ENCODE measurements around the gene IL16. TPM values are rescaled to one million over a fixed set of nuclear protein-coding genes. Genes with fewer than 3 reads are reported as not detected.
"Not testable (repeated sequence)": the region's sequence is repeated elsewhere in the genome, so short reads cannot be mapped to it uniquely, and the experiment has no call there.

Gene IL16
- total RNA-seq, 4 donors from 2014 or later, result 8.2 to 19.9 (median 13.7) TPM

GRCh38 chr15:81197255-81197630, 564 bp downstream of the IL16 start:
- H3K4me3 ChIP-seq, result no peak overlapping the region
- no peak for DNase-seq (ENCODE audit: low spot score in 2 of 2)
- no peaks in the 10 kb centered on the region for H3K36me3 ChIP-seq
- WGBS, result 84% methylated on average over 7 of the region's 7 CpGs
- H3K9me3 ChIP-seq, result no peaks in the 10 kb centered on the region
- TF ChIP-seq CTCF (IDR thresholded peaks at IDR 0.05) (no peak), EP300 (IDR thresholded peaks at IDR 0.05) (no peak), POLR2A (IDR thresholded peaks at IDR 0.05) (no peak), POLR2AphosphoS5 (IDR thresholded peaks at IDR 0.05) (no peak)
- no peaks in the 10 kb centered on the region for H3K27me3 ChIP-seq
- H3K4me1 ChIP-seq, result peaks cover 17% of the 10 kb centered on the region
- H3K27ac ChIP-seq, result no peak overlapping the region

- Histone ChIP-seq H3K4me1 (peaks cover 17% of the 10 kb centered on the region), H3K27me3 (no peaks in the 10 kb centered on the region), H3K36me3 (no peaks in the 10 kb centered on the region), H3K4me3 (no peak overlapping the region), H3K9me3 (no peaks in the 10 kb centered on the region), H3K27ac (no peak overlapping the region)
- 84% methylated on average over 7 of the region's 7 CpGs for WGBS
- no peak for DNase-seq (ENCODE audit: low spot score in 2 of 2)
- TF ChIP-seq POLR2A (IDR thresholded peaks at IDR 0.05) (no peak), CTCF (IDR thresholded peaks at IDR 0.05) (no peak), POLR2AphosphoS5 (IDR thresholded peaks at IDR 0.05) (no peak), EP300 (IDR thresholded peaks at IDR 0.05) (no peak)
Observed at GRCh38 chr15:81197688-81198281, 1.1 kb downstream of the IL16 start.

- Histone ChIP-seq H3K27ac (no peak overlapping the region), H3K9me3 (no peaks in the 10 kb centered on the region), H3K4me1 (peaks cover 17% of the 10 kb centered on the region), H3K36me3 (no peaks in the 10 kb centered on the region), H3K4me3 (no peak overlapping the region), H3K27me3 (no peaks in the 10 kb centered on the region)
- 81% methylated on average over 11 of the region's 11 CpGs for WGBS
- DNase-seq (ENCODE audit: low spot score in 2 of 2), result no peak
- TF ChIP-seq POLR2AphosphoS5 (IDR thresholded peaks at IDR 0.05) (no peak), CTCF (IDR thresholded peaks at IDR 0.05) (no peak), EP300 (IDR thresholded peaks at IDR 0.05) (no peak), POLR2A (IDR thresholded peaks at IDR 0.05) (no peak)
Observed at GRCh38 chr15:81199031-81199779, 2.5 kb downstream of the IL16 start.

GRCh38 chr15:81206018-81206417, 9.3 kb downstream of the IL16 start:
- WGBS, result 82% methylated on average over 3 of the region's 3 CpGs
- H3K27ac ChIP-seq, result no peak overlapping the region
- no peak for TF ChIP-seq EP300 (IDR thresholded peaks at IDR 0.05)
- TF ChIP-seq CTCF (IDR thresholded peaks at IDR 0.05), result no peak
- no peak for TF ChIP-seq POLR2A (IDR thresholded peaks at IDR 0.05)
- TF ChIP-seq POLR2AphosphoS5 (IDR thresholded peaks at IDR 0.05), result no peak
- H3K27me3 ChIP-seq, result no peaks in the 10 kb centered on the region
- H3K4me1 ChIP-seq, result no peaks in the 10 kb centered on the region
- H3K36me3 ChIP-seq, result no peaks in the 10 kb centered on the region
- no peaks in the 10 kb centered on the region for H3K9me3 ChIP-seq
- no peak overlapping the region for H3K4me3 ChIP-seq
- DNase-seq (ENCODE audit: low spot score in 2 of 2), result no peak

GRCh38 chr15:81207987-81208386, 11.3 kb downstream of the IL16 start:
- H3K4me1 ChIP-seq; H3K27me3 ChIP-seq; H3K36me3 ChIP-seq; H3K27ac ChIP-seq; DNase-seq (ENCODE audit: low spot score in 2 of 2); H3K9me3 ChIP-seq; H3K4me3 ChIP-seq: not testable (repeated sequence)
- 88% methylated on average over 1 of the region's 1 CpG for WGBS
